GM19023 (cell line): ENCODE measurements around the gene TOR2A.
"Not testable (repeated sequence)": the region's sequence is repeated elsewhere in the genome, so short reads cannot be mapped to it uniquely, and the experiment has no call there.

Experiments used
- ATAC-seq: cut with Tn5 transposase; IDR thresholded peaks from one replicate; pipeline ENCODE4 v1.9.1; 2021; ENCODE audit warnings: mild to moderate bottlenecking, moderate library complexity; ENCODE audit not compliant: unreplicated experiment

Gene TOR2A

DNA sequence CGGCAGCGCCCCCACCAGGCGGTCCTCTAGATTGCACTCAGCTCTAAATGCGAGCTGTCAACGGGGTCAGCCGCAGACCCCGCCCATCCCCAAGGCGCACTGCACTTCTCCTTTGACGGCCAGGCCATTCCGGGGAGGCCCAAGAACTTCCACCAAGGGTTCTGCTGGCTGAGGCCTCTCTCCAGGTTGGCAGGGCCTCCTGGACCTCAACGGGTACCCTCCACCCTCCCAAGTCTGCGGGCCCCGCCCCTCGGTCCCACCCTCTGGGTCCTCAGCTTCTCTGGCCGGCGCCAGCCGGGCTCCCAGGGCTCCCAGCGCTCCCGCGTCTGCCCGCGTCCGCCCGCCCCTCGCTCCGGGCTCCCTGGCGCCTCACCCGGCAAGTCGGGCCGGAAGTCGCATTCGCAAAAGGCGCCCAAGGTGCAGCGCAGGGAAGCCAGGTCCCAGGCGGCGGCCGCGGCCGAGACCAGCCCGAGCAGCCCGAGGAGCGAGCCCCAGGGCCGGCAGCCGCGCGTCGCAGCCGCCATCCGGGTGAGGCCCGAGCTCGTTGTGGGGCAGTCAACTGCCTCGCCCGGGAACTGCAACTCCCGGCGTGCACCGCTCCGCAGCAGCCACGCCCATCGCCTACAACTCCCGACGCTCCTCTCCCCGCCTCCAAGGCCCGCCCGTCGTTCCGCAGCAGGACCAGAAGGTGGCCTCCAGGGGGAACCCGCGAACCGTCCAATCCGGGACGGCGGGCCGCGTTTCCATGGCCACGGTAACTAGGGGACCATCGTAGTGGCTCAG lies at the start of gene TOR2A:
TOR2A (minus strand) TSS at position 548 of the 783 bp plus-strand sequence; CDS start at position 524, 24 bp downstream.
- peak; percentile 84 for ATAC-seq

DNA sequence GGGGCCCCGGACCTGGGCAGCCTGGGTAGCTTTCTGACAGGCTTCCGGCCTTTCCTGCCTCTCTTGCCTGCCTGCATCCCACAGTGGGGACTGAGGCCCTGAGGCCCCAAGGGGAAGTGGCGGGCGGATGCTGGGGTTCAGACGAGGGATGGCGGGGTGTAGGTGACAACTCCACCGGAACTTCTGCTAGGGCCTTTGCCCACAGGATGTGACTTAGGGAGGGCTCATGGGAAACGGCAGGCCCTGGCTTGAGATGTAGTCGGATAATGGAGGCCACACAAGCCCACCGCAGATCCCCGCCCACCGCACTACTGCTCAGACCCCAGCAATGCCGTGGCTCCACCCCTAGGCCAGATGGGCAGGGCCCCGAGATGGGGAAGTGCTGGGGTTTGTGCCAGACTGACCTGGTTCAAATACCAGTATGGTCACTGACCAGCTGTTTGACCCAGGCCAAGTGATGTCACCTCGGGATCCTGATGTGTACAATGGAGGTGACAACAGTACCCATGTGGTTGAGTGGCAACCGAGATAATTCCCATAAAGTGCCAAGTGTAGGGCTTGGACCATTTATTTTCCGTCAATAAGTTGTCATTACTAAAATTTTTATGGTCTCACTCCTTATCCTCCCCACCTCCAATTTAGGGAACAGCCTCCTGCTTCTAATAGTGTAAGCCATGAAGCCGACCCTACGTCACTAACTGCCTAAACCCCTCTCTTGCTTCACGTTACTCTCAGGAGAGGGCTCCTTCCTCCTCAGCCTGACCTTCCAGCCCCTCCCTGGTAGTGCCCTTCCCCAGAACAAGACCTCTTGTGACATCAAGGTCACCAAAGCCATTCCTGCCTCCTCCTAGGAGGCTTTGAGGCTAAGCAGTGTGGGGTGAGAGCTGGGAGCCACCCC lies 48.3 kb upstream of the TOR2A start:
- ATAC-seq = no peak

DNA sequence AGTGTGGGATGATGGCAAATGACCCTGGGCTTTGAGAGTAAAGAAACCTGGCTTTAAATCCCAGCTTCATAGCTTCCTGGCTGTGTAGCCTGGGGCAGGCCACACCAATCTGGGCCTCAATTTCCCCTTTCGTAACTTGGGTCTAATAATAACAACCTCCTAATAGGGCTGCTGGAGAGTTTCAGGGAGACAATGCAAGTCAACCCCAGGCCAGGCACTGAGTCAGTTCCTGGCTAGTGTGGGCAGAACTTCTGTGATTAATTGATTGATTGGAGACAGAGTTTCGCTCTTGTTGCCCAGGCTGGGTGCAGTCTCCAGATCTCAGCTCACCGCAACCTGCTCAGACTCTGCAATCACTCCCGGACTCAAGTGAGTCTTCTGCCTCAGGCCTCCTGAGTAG lies 46.7 kb upstream of the TOR2A start:
- no peak for ATAC-seq

DNA sequence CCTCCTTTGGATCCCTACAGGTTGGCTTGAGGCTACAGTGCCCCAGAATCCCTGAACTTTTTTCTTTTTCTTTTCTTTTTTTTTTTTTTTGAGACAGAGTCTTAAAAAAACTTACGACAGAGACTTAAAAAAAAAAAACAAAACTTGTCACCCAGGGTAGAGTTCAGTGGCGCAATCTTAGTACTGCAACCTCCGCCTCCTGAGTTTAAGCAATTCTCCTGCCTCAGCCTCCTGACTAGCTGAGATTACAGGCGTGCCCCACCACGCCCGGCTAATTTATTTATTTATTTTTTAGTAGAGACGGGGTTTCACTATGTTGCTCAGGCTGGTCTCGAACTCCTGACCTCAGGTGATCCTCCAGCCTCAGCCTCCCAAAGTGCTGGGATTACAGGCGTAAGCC lies 45.8 kb upstream of the TOR2A start:
- ATAC-seq = not testable (repeated sequence)

DNA sequence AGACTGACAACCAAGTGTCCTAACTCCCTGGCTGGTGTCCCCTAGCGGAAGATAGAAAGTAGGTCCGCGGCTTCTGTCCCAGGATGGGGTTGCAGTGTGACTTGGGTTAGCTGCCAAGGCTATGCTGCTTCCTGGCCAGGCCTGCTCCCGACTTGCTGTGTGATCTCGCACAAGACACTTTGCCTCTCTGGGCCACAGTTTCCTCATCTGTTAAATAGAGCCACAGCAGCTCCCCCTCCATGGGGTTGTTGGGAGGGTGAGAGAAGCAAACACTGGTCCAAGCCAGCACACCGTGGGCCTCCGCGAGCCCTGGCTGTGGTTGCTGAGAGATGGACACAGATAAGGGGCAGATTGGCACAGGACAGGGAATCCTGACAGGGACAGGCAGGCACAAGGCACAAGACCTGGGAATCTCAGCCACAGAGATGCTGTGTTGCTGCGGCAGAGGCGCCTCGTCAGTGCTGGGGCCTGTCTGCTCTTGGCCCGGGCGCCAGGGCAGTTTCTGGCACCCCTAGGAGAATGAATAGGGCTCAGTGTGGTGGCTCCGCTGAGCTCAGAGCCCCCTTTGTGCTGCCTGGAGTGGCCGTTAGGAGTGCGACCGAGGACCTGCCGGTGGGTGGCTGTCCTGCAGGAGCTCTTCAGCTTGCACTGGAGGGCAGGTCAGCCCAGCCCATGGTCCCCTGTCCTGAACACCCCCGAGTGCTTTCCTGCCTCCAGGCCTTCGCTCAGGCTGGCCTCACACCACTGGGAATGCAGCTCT lies 45.2 kb upstream of the TOR2A start:
- ATAC-seq = no peak

DNA sequence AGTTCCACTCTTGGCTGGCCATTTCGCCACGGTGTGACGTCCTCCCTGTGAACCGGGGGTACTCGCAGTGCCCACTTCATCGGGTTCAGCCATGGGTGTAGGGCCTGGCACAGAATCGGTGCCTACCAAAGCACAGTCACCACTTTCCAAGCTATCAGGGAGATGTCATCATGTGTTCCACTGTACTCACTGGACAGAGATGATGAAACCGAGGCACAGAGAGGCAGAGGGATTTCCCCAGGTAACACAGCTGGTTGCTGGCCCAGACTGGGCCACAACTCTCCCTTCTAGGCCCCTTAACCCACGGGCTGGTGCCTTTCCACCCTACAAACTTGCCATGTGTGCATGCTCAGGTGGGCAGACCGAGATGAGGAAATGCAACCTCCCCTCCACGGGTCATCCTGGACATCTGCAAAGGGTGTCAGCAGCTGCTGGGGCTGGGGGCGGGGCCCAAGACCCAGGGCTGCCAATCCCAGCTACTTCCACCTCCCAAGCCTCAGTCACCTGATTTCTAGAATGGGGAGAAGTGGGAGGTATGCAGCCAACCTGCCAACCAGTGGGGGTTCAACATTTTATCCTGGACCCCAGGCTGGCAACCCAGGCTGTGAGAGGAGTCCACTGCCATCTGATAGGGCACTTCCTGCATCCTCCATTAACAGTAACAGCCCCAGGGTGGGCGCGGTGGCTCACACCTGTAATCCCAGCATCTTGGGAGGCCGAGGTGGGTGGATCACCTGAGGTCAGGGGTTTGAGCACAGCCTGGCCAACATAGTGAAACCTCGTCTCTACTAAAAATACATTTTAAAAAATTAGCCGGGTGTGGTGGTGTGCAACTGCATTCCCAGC lies 44.3 kb upstream of the TOR2A start:
- peak; percentile 52 for ATAC-seq

DNA sequence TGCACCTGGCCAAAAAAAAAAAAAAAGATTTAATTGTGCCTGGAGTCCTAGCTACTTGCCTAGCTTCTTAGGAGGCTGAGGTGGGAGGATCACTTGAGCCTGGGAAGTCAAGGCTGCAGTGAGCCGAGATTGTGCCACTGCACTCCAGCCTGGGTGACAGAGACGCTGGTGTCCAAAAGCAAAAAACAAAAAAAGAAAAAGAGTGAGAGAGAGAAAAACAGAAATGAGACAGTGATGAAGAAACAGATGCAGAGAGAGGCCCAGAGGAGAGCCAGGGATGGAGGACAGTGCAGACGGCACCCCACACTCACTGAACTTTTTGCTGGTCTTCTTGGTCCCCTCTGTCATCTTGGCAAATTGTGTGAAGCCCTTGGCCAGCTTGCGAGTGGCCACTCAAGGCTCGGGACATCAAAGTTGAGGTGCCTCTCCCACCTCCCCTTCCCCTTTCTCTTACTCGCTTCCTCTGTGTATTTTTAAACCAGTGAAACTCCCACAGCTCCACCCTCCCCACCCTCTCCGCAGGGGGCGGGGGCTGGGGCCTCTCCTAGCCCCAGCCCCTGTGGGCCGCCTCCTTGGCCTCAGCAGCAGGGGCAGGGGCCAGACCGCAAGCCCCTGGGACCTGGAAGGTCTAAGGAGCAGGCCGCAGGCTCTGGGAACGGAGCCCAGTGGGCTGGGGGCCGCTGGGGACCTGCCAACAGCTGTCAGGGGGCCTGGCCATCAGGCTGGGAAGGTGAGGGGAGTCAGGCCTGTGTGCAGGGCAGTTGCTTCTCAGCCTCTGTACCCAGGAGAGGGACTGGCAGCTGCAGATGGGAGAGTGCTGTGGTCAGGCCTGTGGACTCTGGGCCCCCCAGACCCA lies 43.4 kb upstream of the TOR2A start, which contains the start of gene SH2D3C:
SH2D3C (minus strand) TSS at position 387 of the 856 bp plus-strand sequence; CDS start at position 348, 39 bp downstream.
- ATAC-seq = peak; percentile 38

DNA sequence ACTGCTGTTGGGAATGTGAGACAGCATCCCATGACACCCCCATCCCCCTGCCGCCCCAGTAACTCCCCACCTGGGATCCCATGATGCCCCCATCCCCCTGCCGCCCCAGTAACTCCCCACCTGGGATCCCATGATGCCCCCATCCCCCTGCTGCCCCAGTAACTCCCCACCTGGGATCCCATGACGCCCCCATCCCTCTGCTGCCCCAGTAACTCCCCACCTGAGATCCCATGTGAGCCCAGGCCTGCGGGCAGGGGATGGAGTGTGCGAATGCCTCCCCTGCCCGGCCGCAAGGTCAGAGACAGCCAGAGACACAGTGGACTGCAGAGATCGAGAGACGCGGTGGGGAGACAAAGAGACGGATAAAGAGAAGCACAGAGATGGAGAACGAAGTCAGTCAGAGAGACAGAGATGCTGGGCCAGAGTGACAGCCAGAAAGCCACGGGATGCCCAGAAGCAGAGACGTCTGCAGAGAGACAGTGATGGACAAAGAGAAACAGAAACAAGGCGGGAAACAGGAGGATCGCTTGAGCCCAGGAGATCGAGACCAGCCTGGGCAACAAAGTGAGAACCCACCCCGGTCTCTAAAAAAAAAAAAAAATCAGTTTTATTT lies 42.4 kb upstream of the TOR2A start:
- ATAC-seq = no peak

DNA sequence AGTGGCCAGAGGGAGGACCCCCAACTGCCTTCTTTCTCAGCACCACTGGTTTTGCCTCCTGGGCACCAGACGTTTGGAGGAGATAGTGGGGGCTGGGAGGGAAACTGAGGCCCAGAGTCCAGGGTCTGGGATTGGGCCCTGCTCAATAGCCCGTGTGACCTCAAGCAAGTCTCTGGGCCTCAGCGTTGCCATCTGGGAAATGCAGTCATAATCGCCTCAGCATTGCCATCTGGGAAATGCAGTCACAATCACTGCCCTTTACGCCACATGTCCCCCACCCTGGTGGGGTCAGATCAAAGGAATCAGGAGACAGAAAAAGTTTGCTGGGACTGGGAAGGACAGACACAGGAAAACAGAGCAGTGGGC lies 41.8 kb upstream of the TOR2A start:
- no peak for ATAC-seq

DNA sequence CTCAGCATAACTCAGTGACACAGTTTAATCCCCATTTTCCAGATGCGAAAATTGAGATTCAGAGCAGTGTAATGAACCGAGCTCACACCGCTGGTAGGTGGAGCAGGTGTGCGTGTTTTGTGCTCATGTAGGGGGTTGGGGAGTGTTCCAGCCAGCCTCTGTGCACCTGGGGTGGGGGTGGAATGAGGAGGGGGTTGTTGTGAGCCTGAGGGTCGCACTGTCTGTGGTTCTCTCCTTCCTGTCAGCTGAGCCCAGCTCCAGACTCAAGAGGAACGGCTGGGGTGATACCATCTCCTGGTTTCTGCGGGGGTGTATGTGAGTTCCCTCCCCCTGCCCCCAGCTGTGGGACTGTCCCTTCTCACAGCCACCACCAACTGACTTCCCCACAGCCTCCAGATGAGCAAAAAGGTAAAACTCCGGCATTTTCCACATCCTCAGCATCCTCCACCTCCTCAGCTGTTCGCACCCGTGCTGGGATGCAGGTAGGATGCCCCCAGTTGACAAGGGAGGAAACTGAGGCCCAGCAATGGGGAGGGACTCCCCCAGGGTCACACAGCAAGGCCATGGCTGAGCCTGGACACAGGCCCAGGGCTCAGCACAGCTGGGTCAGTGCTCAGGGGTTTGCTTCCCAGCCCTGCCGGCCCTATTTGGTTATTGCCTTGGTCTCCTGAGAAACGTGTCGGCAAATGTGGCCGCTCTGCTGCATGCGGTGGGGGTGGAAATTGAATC lies 41.3 kb upstream of the TOR2A start:
- peak; percentile 35 for ATAC-seq

DNA sequence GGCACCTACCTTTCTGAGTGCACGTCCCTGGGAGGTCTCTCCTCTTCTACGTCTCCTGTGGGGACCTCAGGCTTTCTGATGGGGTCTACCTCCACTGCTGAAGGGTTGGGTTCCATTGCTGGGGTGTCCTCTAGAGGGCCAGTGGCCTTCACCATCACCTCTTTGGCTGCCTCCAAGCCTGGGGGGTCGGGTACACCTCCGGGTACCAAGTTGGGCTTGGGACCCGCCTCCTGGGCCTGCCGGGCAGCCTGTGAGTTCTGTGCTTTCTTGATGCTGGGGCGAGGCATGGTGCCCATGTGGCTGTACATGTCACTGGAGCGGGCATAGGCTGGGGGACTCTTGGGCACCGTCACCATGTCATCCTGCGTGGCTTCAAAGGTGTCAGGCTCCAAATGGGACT lies 38.9 kb upstream of the TOR2A start:
- ATAC-seq = no peak

DNA sequence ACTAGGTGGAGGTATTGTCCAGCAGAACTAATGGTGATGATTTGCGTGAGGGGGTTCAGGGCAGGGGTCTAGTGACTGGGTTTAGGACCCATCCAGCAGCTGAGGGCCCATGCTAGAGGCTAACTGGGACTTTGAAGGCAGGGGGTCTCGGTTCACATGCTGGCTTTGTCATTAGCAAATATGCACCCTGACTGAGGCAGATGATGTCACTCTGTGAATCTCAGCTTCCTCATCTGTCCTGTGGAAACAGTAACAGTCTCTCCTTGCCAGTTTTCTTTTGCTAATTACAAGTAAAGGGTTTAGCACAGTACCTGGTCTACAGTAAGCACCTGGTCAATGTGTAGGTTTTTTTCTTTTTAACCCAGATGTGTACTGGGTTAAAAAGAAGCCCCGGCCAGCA lies 38.2 kb upstream of the TOR2A start:
- ATAC-seq = no peak

DNA sequence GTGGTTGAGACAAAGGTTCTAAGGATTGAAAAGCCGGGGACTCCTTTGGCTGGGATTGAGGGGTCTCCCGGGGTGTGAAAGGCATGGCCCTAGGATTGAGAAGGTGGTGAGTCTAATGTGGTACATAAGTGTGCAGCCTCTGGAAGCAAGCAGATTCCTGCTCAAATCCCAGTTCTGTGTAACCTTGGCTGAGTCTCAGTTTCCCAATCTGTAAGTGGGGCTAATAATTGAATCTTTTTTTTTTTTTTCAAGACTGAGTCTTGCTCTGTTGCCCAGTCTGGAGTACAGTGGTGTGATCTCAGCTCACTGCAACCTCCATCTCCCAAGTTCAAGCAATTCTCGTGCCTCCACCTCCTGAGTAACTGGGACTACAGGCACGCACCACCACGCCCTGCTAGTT lies 37.5 kb upstream of the TOR2A start:
- ATAC-seq = no peak

DNA sequence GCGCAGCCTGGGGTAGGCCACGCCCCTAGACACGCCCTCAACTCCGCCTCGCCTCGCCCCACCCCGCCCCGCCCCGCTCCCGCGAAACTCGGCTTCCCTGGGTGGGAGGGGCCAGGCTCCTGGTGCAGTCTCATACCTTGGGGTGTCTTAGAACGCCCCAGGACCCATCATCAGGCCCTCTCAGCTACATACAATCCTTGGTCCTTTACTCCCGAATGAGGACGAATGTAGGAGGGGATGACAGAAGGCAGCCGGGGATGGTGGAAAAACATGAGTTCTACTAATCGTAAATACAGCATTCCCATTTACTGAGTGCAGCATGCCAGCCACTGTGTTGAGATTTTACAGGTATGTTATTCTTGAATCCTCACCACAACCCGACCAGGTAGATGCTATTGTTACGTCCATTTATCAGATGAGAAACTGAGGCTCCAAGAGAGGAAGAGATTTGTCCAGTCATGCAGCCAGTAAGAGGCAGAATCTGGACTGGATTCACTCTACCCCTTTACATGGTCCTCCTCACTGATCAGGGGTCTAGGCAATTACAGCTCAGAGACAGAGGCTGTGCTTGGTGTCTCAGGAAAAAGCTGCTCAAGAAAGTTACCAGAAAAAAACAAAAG lies 36.6 kb upstream of the TOR2A start:
- no peak for ATAC-seq

DNA sequence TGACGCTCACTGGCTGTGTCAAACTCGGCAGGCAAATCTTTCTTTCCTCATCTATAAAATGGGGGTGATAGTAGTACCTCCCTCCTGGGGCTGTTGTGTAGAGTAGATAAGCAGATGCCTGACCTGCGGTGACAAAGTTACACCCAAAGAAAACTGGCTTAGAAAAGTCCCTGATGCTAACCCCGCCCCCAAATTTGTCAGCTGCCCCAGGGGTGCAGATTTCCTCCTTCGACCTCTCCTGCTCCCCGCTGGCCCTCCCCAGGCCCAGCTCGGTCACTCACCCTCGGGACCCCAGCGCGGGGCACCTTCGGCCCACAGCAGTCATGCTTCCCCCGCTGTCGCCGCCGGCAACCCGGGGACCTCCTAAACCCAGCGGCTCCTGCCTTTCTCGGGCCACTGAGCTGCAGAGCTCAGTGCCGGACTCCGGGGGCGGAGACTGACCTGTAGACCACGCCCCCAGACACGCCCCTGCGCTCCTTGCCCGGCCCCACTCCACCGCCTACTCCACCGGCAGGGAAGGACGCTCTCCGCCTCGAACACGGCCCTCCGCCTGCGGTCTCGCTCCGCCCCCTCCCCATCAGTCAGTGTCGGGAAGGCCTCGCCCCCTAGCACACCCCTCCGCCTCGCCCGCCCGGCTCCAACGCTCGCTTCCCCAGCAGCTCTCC lies 35.9 kb upstream of the TOR2A start:
- ATAC-seq = peak; percentile 88

DNA sequence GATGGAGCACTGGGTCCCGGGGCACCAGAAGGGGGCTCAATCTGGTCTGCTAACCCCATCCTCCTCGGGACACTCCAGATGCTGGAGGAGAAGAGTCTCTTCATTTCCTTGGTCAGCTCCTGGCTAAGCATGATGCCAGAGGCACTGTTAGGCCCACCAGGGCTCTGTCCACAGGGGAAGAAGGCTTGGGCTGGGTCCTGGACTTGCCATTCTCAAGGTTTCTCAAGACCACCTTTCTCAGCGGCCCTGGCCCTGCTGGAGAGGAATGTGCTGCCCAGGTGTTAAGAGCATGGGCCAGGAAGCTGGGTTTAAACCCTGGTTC lies 35.5 kb upstream of the TOR2A start:
- ATAC-seq = no peak

DNA sequence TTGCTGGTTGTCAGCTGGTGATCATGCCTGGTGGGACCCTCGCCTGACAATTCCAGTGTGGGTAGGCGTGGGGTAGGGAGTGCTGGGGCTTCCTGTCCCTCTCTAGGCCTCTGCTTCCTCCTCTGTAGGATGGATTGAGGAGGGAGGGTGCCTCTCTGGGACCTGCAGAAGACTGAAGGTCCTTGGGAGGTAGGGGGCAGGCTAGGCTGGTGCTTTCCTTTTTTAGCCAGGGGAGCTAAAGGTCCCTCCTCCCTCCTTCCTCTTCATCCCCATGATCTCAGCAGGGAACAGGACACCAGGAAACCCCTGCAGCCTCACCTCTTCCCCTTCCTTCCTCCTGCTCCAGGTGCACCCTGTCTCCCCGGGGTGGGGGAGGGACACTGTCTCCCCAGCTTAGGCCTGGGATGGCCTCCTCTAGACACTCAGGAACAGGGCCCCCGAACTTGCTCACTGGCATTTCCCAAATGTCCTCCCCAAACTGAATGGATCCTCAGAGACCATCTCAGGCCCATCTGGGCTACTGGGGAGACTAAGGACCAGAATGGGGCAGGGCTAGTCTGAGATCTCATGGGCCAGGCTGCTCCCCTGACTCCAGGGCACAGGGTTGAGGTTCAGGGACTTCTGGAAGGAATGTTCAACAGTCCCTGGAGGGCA lies 35.0 kb upstream of the TOR2A start:
- no peak for ATAC-seq
